HEK293 (cell line): Measurements from ENCODE around the gene DCAF5.

Experiments
- GLI4 ChIP-seq: fragments of 450-650 bp; formaldehyde crosslinking; IDR thresholded peaks from 2 replicates; pipeline ENCODE4 v1.5.1; 2016; ENCODE audit warnings: missing biosample characterization, missing genetic modification characterization
- REST ChIP-seq: fragments of 450-650 bp; formaldehyde crosslinking; IDR thresholded peaks from 2 replicates; pipeline ENCODE4 v1.5.1; 2016; ENCODE audit warnings: missing biosample characterization, missing genetic modification characterization
- ZBTB21 ChIP-seq: fragments of 450-650 bp; formaldehyde crosslinking; IDR thresholded peaks from 2 replicates; pipeline ENCODE4 v1.5.1; 2017; ENCODE audit warnings: missing biosample characterization, missing genetic modification characterization
- ZBTB44 ChIP-seq: fragments of 450-650 bp; IDR thresholded peaks from 2 replicates; pipeline ENCODE4 v1.5.1; 2018; ENCODE audit warnings: missing biosample characterization, mild to moderate bottlenecking, missing genetic modification characterization
- ZNF10 ChIP-seq: fragments of 450-650 bp; formaldehyde crosslinking; IDR thresholded peaks from 2 replicates; pipeline ENCODE4 v1.5.1; 2017; ENCODE audit warnings: missing biosample characterization, missing genetic modification characterization
- ZNF274 ChIP-seq, 2 experiments: fragments of 200-500 bp in 1 of 2; fragments of 450-650 bp in 1 of 2; sonication (Bioruptor generic) in 1 of 2; formaldehyde crosslinking in 1 of 2; IDR thresholded peaks; 2 replicates each; pipeline versions ENCODE4 v1.5.1 to v1.6.1; 2014 to 2016; ENCODE audit warnings: borderline replicate concordance in 1 of 2, inconsistent platforms in 1 of 2, low read length in 1 of 2, missing biosample characterization in 1 of 2, missing genetic modification characterization in 1 of 2
- ZNF426 ChIP-seq: fragments of 450-650 bp; formaldehyde crosslinking; IDR thresholded peaks from 2 replicates; pipeline ENCODE4 v1.5.1; 2017; ENCODE audit warnings: missing biosample characterization, missing genetic modification characterization, mild to moderate bottlenecking, inconsistent platforms, moderate library complexity
- ZNF530 ChIP-seq: fragments of 450-650 bp; formaldehyde crosslinking; IDR thresholded peaks from 2 replicates; pipeline ENCODE4 v1.5.1; 2016; ENCODE audit warnings: low read depth, missing biosample characterization, missing genetic modification characterization
- ZNF544 ChIP-seq: fragments of 450-650 bp; formaldehyde crosslinking; IDR thresholded peaks from 2 replicates; pipeline ENCODE4 v1.5.0; 2017; ENCODE audit warnings: missing biosample characterization, missing genetic modification characterization
- ZNF549 ChIP-seq: fragments of 450-650 bp; IDR thresholded peaks from 2 replicates; pipeline ENCODE4 v1.5.1; 2018; ENCODE audit warnings: missing biosample characterization, missing genetic modification characterization, mild to moderate bottlenecking, inconsistent platforms, moderate library complexity
- ZNF660 ChIP-seq: fragments of 450-650 bp; IDR thresholded peaks from 2 replicates; pipeline ENCODE4 v1.5.1; 2018; ENCODE audit warnings: missing biosample characterization, mild to moderate bottlenecking, missing genetic modification characterization
- ZNF791 ChIP-seq: fragments of 450-650 bp; formaldehyde crosslinking; IDR thresholded peaks from 2 replicates; pipeline ENCODE4 v1.5.1; 2016; ENCODE audit warnings: missing biosample characterization, missing genetic modification characterization
- TF ChIP-seq, protein P1 (sequence below): fragments of 450-650 bp; formaldehyde crosslinking; IDR thresholded peaks from 2 replicates; pipeline ENCODE4 v1.5.1; 2016; ENCODE audit warnings: missing biosample characterization, missing genetic modification characterization
- TF ChIP-seq, protein P2 (sequence below): fragments of 450-650 bp; IDR thresholded peaks from 2 replicates; pipeline ENCODE4 v1.5.1; 2018; ENCODE audit warnings: missing biosample characterization, missing genetic modification characterization

GRCh38 chr14:69152181-69152901, 578 bp downstream of the DCAF5 start:
- TF ChIP-seq, protein P1, sequence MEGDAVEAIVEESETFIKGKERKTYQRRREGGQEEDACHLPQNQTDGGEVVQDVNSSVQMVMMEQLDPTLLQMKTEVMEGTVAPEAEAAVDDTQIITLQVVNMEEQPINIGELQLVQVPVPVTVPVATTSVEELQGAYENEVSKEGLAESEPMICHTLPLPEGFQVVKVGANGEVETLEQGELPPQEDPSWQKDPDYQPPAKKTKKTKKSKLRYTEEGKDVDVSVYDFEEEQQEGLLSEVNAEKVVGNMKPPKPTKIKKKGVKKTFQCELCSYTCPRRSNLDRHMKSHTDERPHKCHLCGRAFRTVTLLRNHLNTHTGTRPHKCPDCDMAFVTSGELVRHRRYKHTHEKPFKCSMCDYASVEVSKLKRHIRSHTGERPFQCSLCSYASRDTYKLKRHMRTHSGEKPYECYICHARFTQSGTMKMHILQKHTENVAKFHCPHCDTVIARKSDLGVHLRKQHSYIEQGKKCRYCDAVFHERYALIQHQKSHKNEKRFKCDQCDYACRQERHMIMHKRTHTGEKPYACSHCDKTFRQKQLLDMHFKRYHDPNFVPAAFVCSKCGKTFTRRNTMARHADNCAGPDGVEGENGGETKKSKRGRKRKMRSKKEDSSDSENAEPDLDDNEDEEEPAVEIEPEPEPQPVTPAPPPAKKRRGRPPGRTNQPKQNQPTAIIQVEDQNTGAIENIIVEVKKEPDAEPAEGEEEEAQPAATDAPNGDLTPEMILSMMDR (tag by site-specific recombination), result no peak
- TF ChIP-seq ZBTB21 (tag by site-specific recombination) (no peak), ZNF544 (tag by site-specific recombination) (no peak), ZNF660 (tag by site-specific recombination) (no peak), REST (no peak), ZNF530 (tag by site-specific recombination) (no peak), GLI4 (no peak), ZNF426 (tag by site-specific recombination) (no peak), ZNF791 (tag by site-specific recombination) (no peak), ZBTB44 (tag by site-specific recombination) (no peak), ZNF274 (IDR thresholded peaks at IDR 0.05; ENCODE audit: low read length) (no peak), ZNF274 (tag by site-specific recombination; IDR thresholded peaks at IDR 0.05; ENCODE audit: borderline replicate concordance) (no peak), ZNF549 (tag by site-specific recombination) (no peak), ZNF10 (no peak)
- TF ChIP-seq, protein P2, sequence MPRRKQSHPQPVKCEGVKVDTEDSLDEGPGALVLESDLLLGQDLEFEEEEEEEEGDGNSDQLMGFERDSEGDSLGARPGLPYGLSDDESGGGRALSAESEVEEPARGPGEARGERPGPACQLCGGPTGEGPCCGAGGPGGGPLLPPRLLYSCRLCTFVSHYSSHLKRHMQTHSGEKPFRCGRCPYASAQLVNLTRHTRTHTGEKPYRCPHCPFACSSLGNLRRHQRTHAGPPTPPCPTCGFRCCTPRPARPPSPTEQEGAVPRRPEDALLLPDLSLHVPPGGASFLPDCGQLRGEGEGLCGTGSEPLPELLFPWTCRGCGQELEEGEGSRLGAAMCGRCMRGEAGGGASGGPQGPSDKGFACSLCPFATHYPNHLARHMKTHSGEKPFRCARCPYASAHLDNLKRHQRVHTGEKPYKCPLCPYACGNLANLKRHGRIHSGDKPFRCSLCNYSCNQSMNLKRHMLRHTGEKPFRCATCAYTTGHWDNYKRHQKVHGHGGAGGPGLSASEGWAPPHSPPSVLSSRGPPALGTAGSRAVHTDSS (tag by site-specific recombination), result no peak
